Transverse colon (tissue), 4 donors: ENCODE data around the gene OSBPL9.

Experiments used
- EP300 ChIP-seq: sonication (generic); formaldehyde crosslinking; IDR thresholded peaks from one replicate; pipeline ENCODE4 v1.6.1; 2017; ENCODE audit warnings: antibody characterized with exemption, low read depth
- POLR2AphosphoS5 ChIP-seq, 3 donors: sonication (generic); formaldehyde crosslinking; IDR thresholded peaks; one replicate each; pipeline ENCODE4 v1.6.1; 2016; ENCODE audit warnings: antibody characterized with exemption in 3 of 3
- TF ChIP-seq, protein P1 (sequence below), 5 experiments: fragments of 200-600 bp in 3 of 5; fragments of 450-650 bp in 2 of 5; sonication (generic) in 3 of 5; IDR thresholded peaks; 1 replicate in 2 of 5; 2 replicates in 3 of 5; pipeline ENCODE4 v1.5.1; 2016 to 2017; ENCODE audit warnings: antibody characterized with exemption in 5 of 5, inconsistent platforms in 3 of 5, mild to moderate bottlenecking in 2 of 5, moderate library complexity in 1 of 5

DNA sequence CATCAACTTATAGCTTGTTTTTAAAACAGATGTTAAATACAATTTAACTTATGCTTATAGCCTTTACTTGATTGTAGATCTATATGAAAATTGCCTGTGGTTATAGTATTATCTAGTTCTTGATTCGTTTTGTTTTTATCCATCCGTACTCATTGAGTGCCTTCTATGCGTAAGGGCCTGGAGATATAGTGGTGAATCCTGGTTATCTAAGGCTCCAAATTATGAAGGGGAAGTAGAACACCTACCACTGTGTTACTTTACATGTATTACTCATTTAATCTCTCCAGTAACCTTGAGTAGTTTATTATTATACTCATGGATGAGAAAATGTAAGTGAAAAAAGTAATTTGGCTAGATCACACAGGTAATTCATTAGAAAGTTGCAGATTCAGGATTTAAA, 121.8 kb downstream of the OSBPL9 start:
- no peak for TF ChIP-seq POLR2AphosphoS5 (IDR thresholded peaks at IDR 0.05)
- TF ChIP-seq, protein P1, sequence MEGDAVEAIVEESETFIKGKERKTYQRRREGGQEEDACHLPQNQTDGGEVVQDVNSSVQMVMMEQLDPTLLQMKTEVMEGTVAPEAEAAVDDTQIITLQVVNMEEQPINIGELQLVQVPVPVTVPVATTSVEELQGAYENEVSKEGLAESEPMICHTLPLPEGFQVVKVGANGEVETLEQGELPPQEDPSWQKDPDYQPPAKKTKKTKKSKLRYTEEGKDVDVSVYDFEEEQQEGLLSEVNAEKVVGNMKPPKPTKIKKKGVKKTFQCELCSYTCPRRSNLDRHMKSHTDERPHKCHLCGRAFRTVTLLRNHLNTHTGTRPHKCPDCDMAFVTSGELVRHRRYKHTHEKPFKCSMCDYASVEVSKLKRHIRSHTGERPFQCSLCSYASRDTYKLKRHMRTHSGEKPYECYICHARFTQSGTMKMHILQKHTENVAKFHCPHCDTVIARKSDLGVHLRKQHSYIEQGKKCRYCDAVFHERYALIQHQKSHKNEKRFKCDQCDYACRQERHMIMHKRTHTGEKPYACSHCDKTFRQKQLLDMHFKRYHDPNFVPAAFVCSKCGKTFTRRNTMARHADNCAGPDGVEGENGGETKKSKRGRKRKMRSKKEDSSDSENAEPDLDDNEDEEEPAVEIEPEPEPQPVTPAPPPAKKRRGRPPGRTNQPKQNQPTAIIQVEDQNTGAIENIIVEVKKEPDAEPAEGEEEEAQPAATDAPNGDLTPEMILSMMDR (IDR thresholded peaks at IDR 0.05): no peak
- no peak for TF ChIP-seq EP300
